ENCODE data around the gene FGF5. TPM values are rescaled to one million over a fixed set of nuclear protein-coding genes. Genes with fewer than 3 reads are reported as not detected.
A peak's percentile ranks its signal among the peaks of the same experiment; 100 is the strongest.

The FGF5 gene
- total RNA-seq, 1 experiment from 2014 or later = not detected

DNA sequence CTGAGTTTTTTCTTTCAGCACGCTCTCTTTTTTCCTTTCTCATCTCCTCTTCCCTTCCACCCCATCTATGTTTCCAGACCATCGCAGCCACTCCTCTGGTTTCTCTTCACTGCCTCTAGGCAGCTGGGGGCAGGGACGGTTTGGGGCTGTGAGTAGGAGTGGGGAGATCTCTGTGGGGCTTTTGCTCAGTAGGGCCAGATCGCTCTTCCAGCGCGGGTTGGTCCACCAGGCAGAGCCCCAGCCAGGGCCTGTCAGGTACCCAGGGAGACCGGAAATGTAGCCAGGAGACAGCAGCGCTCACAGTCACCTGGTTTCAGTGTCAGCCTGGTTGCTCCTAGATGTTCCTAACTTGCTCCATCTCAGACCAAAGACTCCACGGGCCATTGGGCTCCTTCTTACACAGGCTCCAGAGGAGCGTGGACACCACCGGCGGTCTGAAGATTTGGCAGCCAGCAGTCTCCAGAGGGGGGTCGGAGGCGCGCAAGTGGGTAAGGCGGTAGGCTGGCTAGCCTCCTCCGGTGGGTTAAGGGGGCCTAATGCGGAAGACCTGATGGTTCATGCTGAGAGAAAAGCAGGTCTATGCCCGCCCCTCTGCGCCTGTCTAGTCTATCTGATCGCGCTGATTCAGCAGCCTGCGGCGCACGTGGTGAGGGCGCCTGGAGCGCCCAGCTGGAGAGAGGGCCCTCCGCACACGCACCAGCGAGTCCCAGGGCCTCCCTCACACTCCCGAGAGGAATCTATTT lies 1.8 kb downstream of the FGF5 start:
- H2AFZ ChIP-seq (ENCODE audit: low read length) = no peak overlapping the region
- peak overlapping the region; percentile 14 to 72; a peak in 4 of 5 replicates for H3K4me3 Mint-ChIP-seq
- peaks cover 90% of the 10 kb centered on the region for H3K27me3 Mint-ChIP-seq (ENCODE audit: low read depth)

More for the DNA sequence above, 1.8 kb downstream of the FGF5 start:
- TF ChIP-seq, protein P1, sequence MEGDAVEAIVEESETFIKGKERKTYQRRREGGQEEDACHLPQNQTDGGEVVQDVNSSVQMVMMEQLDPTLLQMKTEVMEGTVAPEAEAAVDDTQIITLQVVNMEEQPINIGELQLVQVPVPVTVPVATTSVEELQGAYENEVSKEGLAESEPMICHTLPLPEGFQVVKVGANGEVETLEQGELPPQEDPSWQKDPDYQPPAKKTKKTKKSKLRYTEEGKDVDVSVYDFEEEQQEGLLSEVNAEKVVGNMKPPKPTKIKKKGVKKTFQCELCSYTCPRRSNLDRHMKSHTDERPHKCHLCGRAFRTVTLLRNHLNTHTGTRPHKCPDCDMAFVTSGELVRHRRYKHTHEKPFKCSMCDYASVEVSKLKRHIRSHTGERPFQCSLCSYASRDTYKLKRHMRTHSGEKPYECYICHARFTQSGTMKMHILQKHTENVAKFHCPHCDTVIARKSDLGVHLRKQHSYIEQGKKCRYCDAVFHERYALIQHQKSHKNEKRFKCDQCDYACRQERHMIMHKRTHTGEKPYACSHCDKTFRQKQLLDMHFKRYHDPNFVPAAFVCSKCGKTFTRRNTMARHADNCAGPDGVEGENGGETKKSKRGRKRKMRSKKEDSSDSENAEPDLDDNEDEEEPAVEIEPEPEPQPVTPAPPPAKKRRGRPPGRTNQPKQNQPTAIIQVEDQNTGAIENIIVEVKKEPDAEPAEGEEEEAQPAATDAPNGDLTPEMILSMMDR (conservative IDR thresholded peaks at IDR 0.05) = no peak
- Histone ChIP-seq H3T11ph (ENCODE audit: low read length) (no peak overlapping the region), H3K14ac (ENCODE audit: insufficient read depth, low read length) (no peak overlapping the region), H3K56ac (ENCODE audit: insufficient read length, low read depth, low read length) (no peak overlapping the region), H3K9me3 (ENCODE audit: control insufficient read depth, low read depth, low read length) (no peaks in the 10 kb centered on the region), H3K4me2 (ENCODE audit: insufficient read depth, insufficient read length, low read length) (peak overlapping the region; percentile 70), H3K4me1 (ENCODE audit: insufficient read depth, low read length) (no peaks in the 10 kb centered on the region), H2BK120ac (ENCODE audit: low read depth, low read length, poor library complexity, severe bottlenecking) (no peak overlapping the region), H3K27me3 (ENCODE audit: insufficient read depth, low read length) (peaks cover 66% of the 10 kb centered on the region), H4K5ac (ENCODE audit: insufficient read length, low read depth, low read length) (no peak overlapping the region), H3K79me1 (ENCODE audit: insufficient read depth, low read depth, low read length, poor library complexity, severe bottlenecking) (no peaks in the 10 kb centered on the region), H3K18ac (ENCODE audit: insufficient read length, low read depth, low read length) (no peak overlapping the region), H3K23ac (ENCODE audit: insufficient read length, low read depth, low read length) (no peak overlapping the region), H2AK5ac (ENCODE audit: insufficient read length, low read length) (no peak overlapping the region), H3K23me2 (ENCODE audit: insufficient read length, low read depth, low read length, poor library complexity, severe bottlenecking) (peaks cover 21% of the 10 kb centered on the region), H2BK20ac (ENCODE audit: low read depth, low read length, poor library complexity, severe bottlenecking) (no peak overlapping the region), H2BK15ac (ENCODE audit: low read depth, low read length) (no peak overlapping the region), H3K79me2 (ENCODE audit: insufficient read depth, low read length) (no peaks in the 10 kb centered on the region), H3K9ac (ENCODE audit: extremely low read depth, insufficient read length, low read length) (no peak overlapping the region), H4K8ac (replicated peaks; ENCODE audit: insufficient read length, low read depth, low read length) (no peak overlapping the region), H4K20me1 (ENCODE audit: control insufficient read depth, insufficient read depth, insufficient read length) (no peaks in the 10 kb centered on the region), H3K27ac (ENCODE audit: insufficient read length, low read depth, low read length) (no peak overlapping the region), H2BK5ac (ENCODE audit: insufficient read length, low read length) (no peak overlapping the region), H3K4ac (ENCODE audit: low read depth, low read length) (no peak overlapping the region), H4K91ac (ENCODE audit: insufficient read length, low read depth, low read length) (no peak overlapping the region), H2BK12ac (ENCODE audit: insufficient read length, low read depth, low read length) (no peak overlapping the region)
- H3K36me3 Mint-ChIP-seq (ENCODE audit: insufficient read depth in 1 of 3, low read depth in 3 of 3) = no peaks in the 10 kb centered on the region
- H3K27ac Mint-ChIP-seq = no peak overlapping the region
- WGBS (ENCODE audit: extremely low coverage, insufficient read length, low lambda C conversion rate) = no CpG with 5 or more reads among the region's 31 CpGs
- DNase-seq = peak; percentile 58
- H3K9me3 Mint-ChIP-seq = no peaks in the 10 kb centered on the region; a peak in 1 of 5 replicates
- peaks cover 32 to 46% of the 10 kb centered on the region in 2 experiments for H3K4me1 Mint-ChIP-seq
